ENCODE data around the gene ZNF773. TPM values are rescaled to one million over a fixed set of nuclear protein-coding genes. Genes with fewer than 3 reads are reported as not detected.

The ZNF773 gene
- total RNA-seq, 1 donor from 2014 or later = 17.8 TPM

DNA sequence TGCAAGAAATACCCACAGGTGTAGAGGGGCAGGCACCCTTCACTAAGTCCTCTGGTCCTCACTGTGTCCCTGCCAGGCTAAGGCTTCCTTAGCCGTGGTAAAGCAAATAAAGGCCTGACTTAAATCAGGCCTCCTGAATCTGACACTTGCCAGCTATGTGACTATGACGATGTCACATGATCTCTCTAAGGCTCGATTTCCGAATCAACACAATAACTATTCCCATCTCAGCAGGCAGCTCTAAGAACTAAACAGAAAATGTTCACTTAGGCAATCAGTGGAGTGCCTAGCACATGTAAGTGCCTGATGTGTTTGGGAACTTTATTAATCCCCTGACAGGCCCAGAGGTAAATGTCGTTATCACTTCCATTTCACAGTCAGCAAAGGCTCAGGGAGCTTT is 57.9 kb downstream of the ZNF773 start:
- no peak for DNase-seq (ENCODE audit: low read depth)

Other genes starting within 250 kb of the ZNF773 start
- gene ZNF460, start 219.5 kb upstream of the ZNF773 start, total RNA-seq = 59.7 and 69.2 TPM in 2 replicates
- gene ZNF543, start 179.5 kb upstream of the ZNF773 start, total RNA-seq = 8.6 and 12.5 TPM in 2 replicates
- gene ZNF304, start 148.7 kb upstream of the ZNF773 start, total RNA-seq = 9.0 and 9.9 TPM in 2 replicates
- 20.3 and 33.2 TPM in 2 replicates for gene TRAPPC2B, start 136.4 kb upstream of the ZNF773 start, total RNA-seq
- 3.0 and 4.1 TPM in 2 replicates for gene ZNF547, start 136.4 kb upstream of the ZNF773 start, total RNA-seq
- gene ZNF548, start 110.1 kb upstream of the ZNF773 start, total RNA-seq = 15.8 and 17.3 TPM in 2 replicates
- 5.2 and 9.8 TPM in 2 replicates for gene ZNF17, start 88.8 kb upstream of the ZNF773 start, total RNA-seq
- gene ZNF749, start 64.6 kb upstream of the ZNF773 start, total RNA-seq = 3.4 and 5.4 TPM in 2 replicates
- gene VN1R1, start 42.8 kb upstream of the ZNF773 start, total RNA-seq = 0.36 and 1.0 TPM in 2 replicates
- 22.8 and 33.6 TPM in 2 replicates for gene ZNF772, start 22.4 kb upstream of the ZNF773 start, total RNA-seq
- 12.3 and 14.0 TPM in 2 replicates for gene ZNF419, start 12.2 kb upstream of the ZNF773 start, total RNA-seq
- 4.8 and 5.8 TPM in 2 replicates for gene ZNF549, start 27.4 kb downstream of the ZNF773 start, total RNA-seq
- gene ZNF550, start 59.9 kb downstream of the ZNF773 start, total RNA-seq = 9.9 and 10.7 TPM in 2 replicates
- gene ZNF416, start 79.0 kb downstream of the ZNF773 start, total RNA-seq = 5.0 and 7.0 TPM in 2 replicates
- 1.8 and 3.9 TPM in 2 replicates for gene ZIK1, start 84.2 kb downstream of the ZNF773 start, total RNA-seq
- gene ZNF530, start 99.9 kb downstream of the ZNF773 start, total RNA-seq = 6.1 and 9.0 TPM in 2 replicates
- 27.0 and 28.0 TPM in 2 replicates for gene ZNF134, start 114.3 kb downstream of the ZNF773 start, total RNA-seq
- 14.7 and 17.2 TPM in 2 replicates for gene ZNF211, start 133.2 kb downstream of the ZNF773 start, total RNA-seq
- 0.16 and 0.67 TPM in 2 replicates for gene ZSCAN4, start 169.0 kb downstream of the ZNF773 start, total RNA-seq
- gene ZNF551, start 182.0 kb downstream of the ZNF773 start, total RNA-seq = 4.4 and 5.7 TPM in 2 replicates
- 1.4 and 2.0 TPM in 2 replicates for gene ZNF154, start 209.3 kb downstream of the ZNF773 start, total RNA-seq
- 4.3 and 7.0 TPM in 2 replicates for gene ZNF671, start 227.7 kb downstream of the ZNF773 start, total RNA-seq
- gene ZNF776, start 246.9 kb downstream of the ZNF773 start, total RNA-seq = 15.0 and 15.4 TPM in 2 replicates